OCI-LY3 (cell line): ENCODE data around the gene TMEM185B.

Experiments
- EZH2phosphoT487 ChIP-seq: fragments of 200-600 bp; shearing (Covaris generic); IDR thresholded peaks from 2 replicates; pipeline ENCODE4 v1.6.1; 2018; ENCODE audit warnings: antibody characterized with exemption, mixed run types, low read depth
- TF ChIP-seq, protein P1 (sequence below): fragments of 200-600, 300-600 bp; sonication (generic); IDR thresholded peaks from 2 replicates; pipeline ENCODE4 v1.5.1; 2014; ENCODE audit warnings: antibody characterized with exemption, low read length, low read depth

DNA sequence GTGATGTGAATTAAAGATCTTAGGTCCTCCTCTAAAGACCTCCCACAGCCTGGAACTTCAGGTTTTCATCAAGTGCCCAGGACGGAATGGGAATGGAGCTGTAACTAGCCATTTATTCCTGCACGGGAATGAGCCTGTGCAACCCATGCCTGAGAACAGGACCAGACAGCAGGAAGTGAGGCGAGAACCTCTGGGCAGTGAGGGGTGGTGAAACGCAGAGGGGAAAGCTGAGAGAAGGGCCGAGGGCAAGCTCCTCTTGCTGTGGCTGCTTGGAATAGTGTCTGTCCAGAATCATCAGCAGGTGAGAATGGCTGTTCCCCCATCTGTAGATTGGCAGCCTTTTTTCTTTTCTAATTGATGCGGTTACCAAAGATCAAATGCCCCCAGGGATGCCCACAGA, 24.7 kb upstream of the TMEM185B start:
- TF ChIP-seq, protein P1, sequence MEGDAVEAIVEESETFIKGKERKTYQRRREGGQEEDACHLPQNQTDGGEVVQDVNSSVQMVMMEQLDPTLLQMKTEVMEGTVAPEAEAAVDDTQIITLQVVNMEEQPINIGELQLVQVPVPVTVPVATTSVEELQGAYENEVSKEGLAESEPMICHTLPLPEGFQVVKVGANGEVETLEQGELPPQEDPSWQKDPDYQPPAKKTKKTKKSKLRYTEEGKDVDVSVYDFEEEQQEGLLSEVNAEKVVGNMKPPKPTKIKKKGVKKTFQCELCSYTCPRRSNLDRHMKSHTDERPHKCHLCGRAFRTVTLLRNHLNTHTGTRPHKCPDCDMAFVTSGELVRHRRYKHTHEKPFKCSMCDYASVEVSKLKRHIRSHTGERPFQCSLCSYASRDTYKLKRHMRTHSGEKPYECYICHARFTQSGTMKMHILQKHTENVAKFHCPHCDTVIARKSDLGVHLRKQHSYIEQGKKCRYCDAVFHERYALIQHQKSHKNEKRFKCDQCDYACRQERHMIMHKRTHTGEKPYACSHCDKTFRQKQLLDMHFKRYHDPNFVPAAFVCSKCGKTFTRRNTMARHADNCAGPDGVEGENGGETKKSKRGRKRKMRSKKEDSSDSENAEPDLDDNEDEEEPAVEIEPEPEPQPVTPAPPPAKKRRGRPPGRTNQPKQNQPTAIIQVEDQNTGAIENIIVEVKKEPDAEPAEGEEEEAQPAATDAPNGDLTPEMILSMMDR: no peak
- TF ChIP-seq EZH2phosphoT487: no peak
